PC-9 (cell line): Measurements from ENCODE around the gene ITPKB.

Experiments
- CTCF ChIP-seq: fragments of 200-600 bp; sonication (generic); conservative IDR thresholded peaks from 2 replicates; pipeline ENCODE4 v1.6.1; 2017; ENCODE audit warnings: mixed run types, antibody characterized with exemption, mild to moderate bottlenecking, moderate library complexity
- EZH2 ChIP-seq: fragments of 200-600 bp; sonication (generic); IDR thresholded peaks from 2 replicates; pipeline ENCODE4 v1.8.0; 2017; ENCODE audit warnings: antibody characterized with exemption, low read depth

- TF ChIP-seq EZH2 (no peak), CTCF (no peak)
Measured at GRCh38 chr1:226709953-226710352, 29.1 kb downstream of the ITPKB start.
